ENCODE measurements around the gene CORO7.

The CORO7 gene

DNA sequence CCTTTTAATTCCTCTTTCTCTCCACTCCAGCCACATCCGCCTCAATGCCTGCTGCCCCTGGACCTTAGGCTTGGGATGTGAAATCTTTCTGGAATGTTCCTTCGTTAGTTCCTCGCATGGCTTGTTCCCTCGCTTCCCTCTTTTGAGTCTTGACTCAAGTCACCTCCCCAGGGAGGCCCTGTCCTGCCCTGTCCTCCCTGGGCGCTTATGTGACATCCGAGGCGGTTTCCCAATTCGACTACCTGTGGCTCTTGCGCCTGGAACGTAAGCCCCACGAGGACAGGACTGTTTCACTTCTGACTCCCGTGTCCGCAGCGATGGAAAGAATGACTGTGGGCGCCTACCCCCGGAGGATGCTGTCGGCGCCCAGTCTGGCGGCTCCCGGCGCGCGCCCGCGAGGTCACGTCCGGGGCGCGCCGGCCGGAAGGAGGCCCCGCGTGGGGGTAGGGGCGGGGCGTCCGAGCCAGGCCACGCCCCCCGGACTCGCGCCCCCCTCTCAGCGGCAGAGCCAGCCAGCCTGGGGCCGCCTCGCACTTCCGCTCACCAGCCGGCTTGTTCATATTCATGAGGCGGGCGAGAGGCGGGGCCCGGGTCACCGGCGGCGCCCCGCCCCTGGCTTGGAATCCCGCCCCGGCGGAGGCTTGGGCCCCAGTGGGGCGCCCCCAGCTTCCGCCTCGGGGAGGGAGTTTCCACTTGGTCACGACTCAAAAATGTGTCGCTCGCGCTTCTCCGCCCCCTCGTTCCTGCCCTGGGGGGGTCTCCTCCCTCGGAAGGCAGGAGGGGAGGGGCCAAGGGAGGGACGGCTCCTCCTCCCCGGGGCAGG lies 109.0 kb downstream of the CORO7 start:
- no peak for TF ChIP-seq POLR2AphosphoS5 (IDR thresholded peaks at IDR 0.05; ENCODE audit: borderline replicate concordance, low read depth, low read length)
- no peak for TF ChIP-seq EZH2 (IDR thresholded peaks at IDR 0.05)
- no peak for TF ChIP-seq FOXP2 (optimal IDR thresholded peaks at IDR 0.05; ENCODE audit: control extremely low read depth, extremely low read length, insufficient read depth)
- DNase-seq (ENCODE audit: low read depth, low spot score) = peak; percentile 59
- peak overlapping the region; percentile 38; the same call in 1 of the 2 replicates for H3K4me3 ChIP-seq

GRCh38 chr16:4306470-4307214 lies 109.8 kb downstream of the CORO7 start:
- no peak for DNase-seq (ENCODE audit: low read depth, low spot score)

More for the DNA sequence above, 109.0 kb downstream of the CORO7 start:
- H3K27ac ChIP-seq = peak overlapping the region; percentile 71
- H3K36me3 ChIP-seq (ENCODE audit: insufficient read depth, low read length) = no peaks in the 10 kb centered on the region
- no peaks in the 10 kb centered on the region for H3K9me3 ChIP-seq (ENCODE audit: low read depth, low read length)
- H3K9ac ChIP-seq (ENCODE audit: insufficient read length) = no peak overlapping the region

More at GRCh38 chr16:4306470-4307214, 109.8 kb downstream of the CORO7 start:
- TF ChIP-seq EZH2 (IDR thresholded peaks at IDR 0.05) (no peak), POLR2AphosphoS5 (IDR thresholded peaks at IDR 0.05; ENCODE audit: borderline replicate concordance, low read depth, low read length) (no peak), FOXP2 (optimal IDR thresholded peaks at IDR 0.05; ENCODE audit: control extremely low read depth, extremely low read length, insufficient read depth) (no peak)
- Histone ChIP-seq H3K9ac (ENCODE audit: insufficient read length) (no peak overlapping the region), H3K4me3 (no peak overlapping the region), H3K27ac (peak overlapping the region; percentile 71; the same call in 1 of the 2 replicates), H3K9me3 (ENCODE audit: low read depth, low read length) (no peaks in the 10 kb centered on the region), H3K36me3 (ENCODE audit: insufficient read depth, low read length) (no peaks in the 10 kb centered on the region)

Data from SK-N-MC (cell line).